GM12892 (cell line): Measurements from ENCODE around the gene SHOC1.

Source experiments
- POLR2A ChIP-seq: IDR thresholded peaks from 2 replicates; pipeline ENCODE4 v1.6.1; 2011; ENCODE audit warnings: low read depth, low read length, control low read depth
- TAF1 ChIP-seq: IDR thresholded peaks from 2 replicates; pipeline ENCODE4 v1.6.1; 2011; ENCODE audit warnings: low read depth, mild to moderate bottlenecking, control low read depth, low read length, borderline replicate concordance

GRCh38 chr9:111821006-111821528, 26.3 kb upstream of the SHOC1 start:
- no peak for TF ChIP-seq TAF1
- no peak for TF ChIP-seq POLR2A
